Upper lobe of left lung (tissue), 6 donors: ENCODE results near the gene ADRA2C. TPM values are rescaled to one million over a fixed set of nuclear protein-coding genes. Genes with fewer than 3 reads are reported as not detected.

Source experiments
- ATAC-seq, 2 donors: fragments of 200-7000 bp; cut with Tn5 transposase; one replicate each; pipeline ENCODE4 v1.9.1; 2022; ENCODE audit warnings: mild to moderate bottlenecking in 2 of 2, moderate library complexity in 2 of 2; ENCODE audit not compliant: low FRiP score in 2 of 2
- DNase-seq, 2 donors: peaks; one replicate each; pipeline ENCODE4 v3.0.0-alpha.2; 2019 to 2020
- H3K27ac ChIP-seq, 4 donors: fragments of 200-600 bp; sonication (generic); one replicate each; pipeline ENCODE4 v1.5.1; 2016 to 2019
- H3K27me3 ChIP-seq, 4 donors: fragments of 200-600 bp; sonication (generic); one replicate each; pipeline ENCODE4 v1.5.1; 2017 to 2019
- H3K36me3 ChIP-seq, 4 donors: fragments of 200-600 bp; sonication (generic); one replicate each; pipeline ENCODE4 v1.5.1; 2016 to 2019
- H3K4me1 ChIP-seq, 4 donors: fragments of 200-600 bp; sonication (generic); one replicate each; pipeline ENCODE4 v1.5.1; 2018 to 2019
- H3K4me3 ChIP-seq, 4 donors: fragments of 200-600 bp; sonication (generic); one replicate each; pipeline ENCODE4 v1.5.1; 2017 to 2019; ENCODE audit warnings: mild to moderate bottlenecking in 2 of 4, moderate library complexity in 1 of 4
- H3K9me3 ChIP-seq, 4 donors: fragments of 200-600 bp; sonication (generic); one replicate each; pipeline ENCODE4 v1.5.1; 2018 to 2019
- EP300 ChIP-seq, 4 donors: sonication (generic); formaldehyde crosslinking; IDR thresholded peaks; one replicate each; pipeline ENCODE4 v1.5.1; 2017; ENCODE audit warnings: antibody characterized with exemption in 4 of 4, control low read depth in 2 of 4
- POLR2A ChIP-seq, 4 donors: fragments of 450-650 bp; IDR thresholded peaks; one replicate each; pipeline ENCODE4 v1.5.1; 2016 to 2017; ENCODE audit warnings: antibody characterized with exemption in 4 of 4, mild to moderate bottlenecking in 2 of 4
- POLR2AphosphoS5 ChIP-seq, 2 donors: sonication (generic); formaldehyde crosslinking; IDR thresholded peaks; one replicate each; pipeline ENCODE4 v1.5.1; 2017; ENCODE audit warnings: antibody characterized with exemption in 2 of 2
- WGBS, 2 donors: methylation state at CpG; one replicate each; pipeline ENCODE4 v1.1.5; 2017 to 2018; 5-methylcytosine and 5-hydroxymethylcytosine counted together
- total RNA-seq, 6 donors: library from RNA; depleted of rRNA in 4 of 6; stranded (reverse); fragments of >200 nt in 4 of 6; gene quantifications; one replicate each; pipeline versions ENCODE4 v1.1.0 to v1.2.1, GENCODE V29; 2016 to 2021
- TF ChIP-seq, protein P1 (sequence below), 6 experiments: fragments of 450-650 bp in 4 of 6; fragments of 200-600 bp in 2 of 6; sonication (generic) in 2 of 6; IDR thresholded peaks; one replicate each; pipeline ENCODE4 v1.5.1; 2016 to 2019; ENCODE audit warnings: antibody characterized with exemption in 6 of 6
- donor health status: DM: no; HTN: no; CAD: no; lungs with moderate emphysema.
- donor health status: DM: no; HTN: yes; CAD: no; lungs with severe emphysema.

The ADRA2C gene
- total RNA-seq, 6 donors from 2014 or later, result 1.2 to 6.3 (median 2.2) TPM

GRCh38 chr4:3816256-3816825, 50.2 kb downstream of the ADRA2C start:
- ATAC-seq (no peak), DNase-seq (no peak)
- Histone ChIP-seq H3K4me1 (no peaks in the 10 kb centered on the region), H3K4me3 (no peak overlapping the region), H3K27ac (no peak overlapping the region), H3K27me3 (no peaks in the 10 kb centered on the region), H3K36me3 (no peaks in the 10 kb centered on the region), H3K9me3 (no peaks in the 10 kb centered on the region)
- TF ChIP-seq EP300 (IDR thresholded peaks at IDR 0.05) (no peak), POLR2AphosphoS5 (IDR thresholded peaks at IDR 0.05) (no peak), POLR2A (IDR thresholded peaks at IDR 0.05) (no peak)
- TF ChIP-seq, protein P1, sequence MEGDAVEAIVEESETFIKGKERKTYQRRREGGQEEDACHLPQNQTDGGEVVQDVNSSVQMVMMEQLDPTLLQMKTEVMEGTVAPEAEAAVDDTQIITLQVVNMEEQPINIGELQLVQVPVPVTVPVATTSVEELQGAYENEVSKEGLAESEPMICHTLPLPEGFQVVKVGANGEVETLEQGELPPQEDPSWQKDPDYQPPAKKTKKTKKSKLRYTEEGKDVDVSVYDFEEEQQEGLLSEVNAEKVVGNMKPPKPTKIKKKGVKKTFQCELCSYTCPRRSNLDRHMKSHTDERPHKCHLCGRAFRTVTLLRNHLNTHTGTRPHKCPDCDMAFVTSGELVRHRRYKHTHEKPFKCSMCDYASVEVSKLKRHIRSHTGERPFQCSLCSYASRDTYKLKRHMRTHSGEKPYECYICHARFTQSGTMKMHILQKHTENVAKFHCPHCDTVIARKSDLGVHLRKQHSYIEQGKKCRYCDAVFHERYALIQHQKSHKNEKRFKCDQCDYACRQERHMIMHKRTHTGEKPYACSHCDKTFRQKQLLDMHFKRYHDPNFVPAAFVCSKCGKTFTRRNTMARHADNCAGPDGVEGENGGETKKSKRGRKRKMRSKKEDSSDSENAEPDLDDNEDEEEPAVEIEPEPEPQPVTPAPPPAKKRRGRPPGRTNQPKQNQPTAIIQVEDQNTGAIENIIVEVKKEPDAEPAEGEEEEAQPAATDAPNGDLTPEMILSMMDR (IDR thresholded peaks at IDR 0.05), result no peak
- 75 to 81% methylated on average over 7 to 8 of the region's 8 CpGs for WGBS, 2 donors

- DNase-seq (no peak), ATAC-seq (no peak)
- H3K36me3 ChIP-seq, result no peaks in the 10 kb centered on the region
- H3K27ac ChIP-seq, result no peak overlapping the region
- TF ChIP-seq POLR2A (IDR thresholded peaks at IDR 0.05) (no peak), EP300 (IDR thresholded peaks at IDR 0.05) (no peak), POLR2AphosphoS5 (IDR thresholded peaks at IDR 0.05) (no peak)
- TF ChIP-seq, protein P1 (IDR thresholded peaks at IDR 0.05), result no peak
- H3K4me1 ChIP-seq, result no peaks in the 10 kb centered on the region
- no peaks in the 10 kb centered on the region for H3K9me3 ChIP-seq
- no peaks in the 10 kb centered on the region for H3K27me3 ChIP-seq
- no peak overlapping the region for H3K4me3 ChIP-seq
- WGBS, 2 donors, result 91 to 97% methylated on average over 6 to 8 of the region's 12 CpGs
Observed at GRCh38 chr4:3816983-3817960, 51.1 kb downstream of the ADRA2C start.

Other genes with a start within 250 kb of the ADRA2C start
- gene LRPAP1, start 234.0 kb upstream of the ADRA2C start, total RNA-seq, result 100 to 1,000 TPM in 5 of 6 donors, 10 to 100 TPM in 1; 98.5 to 267 (median 251) TPM